Liver (tissue), 3 donors: ENCODE data around the gene NLK.

Source experiments
- EGR1 ChIP-seq, 2 donors: IDR thresholded peaks; 2 replicates each; pipeline ENCODE4 v1.6.1; 2016 to 2018; ENCODE audit warnings: antibody characterized with exemption in 2 of 2, low read depth in 2 of 2
- GABPA ChIP-seq, 2 donors: IDR thresholded peaks in 1 of 2; conservative IDR thresholded peaks in 1 of 2; 2 replicates each; pipeline ENCODE4 v1.6.1; 2016; ENCODE audit warnings: antibody characterized with exemption in 2 of 2, mild to moderate bottlenecking in 1 of 2, moderate library complexity in 1 of 2
- JUND ChIP-seq, 2 donors: IDR thresholded peaks; 2 replicates each; pipeline ENCODE4 v1.6.1; 2016; ENCODE audit warnings: antibody characterized with exemption in 2 of 2
- MAX ChIP-seq: IDR thresholded peaks from 2 replicates; pipeline ENCODE4 v1.6.1; 2016; ENCODE audit warnings: antibody characterized with exemption
- NR2F2 ChIP-seq: IDR thresholded peaks from 2 replicates; pipeline ENCODE4 v1.6.1; 2016; ENCODE audit warnings: antibody characterized with exemption
- RXRA ChIP-seq, 2 donors: IDR thresholded peaks; 2 replicates each; pipeline ENCODE4 v1.6.1; 2017 to 2018; ENCODE audit warnings: antibody characterized with exemption in 2 of 2, mild to moderate bottlenecking in 1 of 2
- TAF1 ChIP-seq: conservative IDR thresholded peaks from 2 replicates; pipeline ENCODE4 v1.6.1; 2016; ENCODE audit warnings: antibody characterized with exemption, mild to moderate bottlenecking
- YY1 ChIP-seq: IDR thresholded peaks from 2 replicates; pipeline ENCODE4 v1.6.1; 2016; ENCODE audit warnings: antibody characterized with exemption, mild to moderate bottlenecking
- TF ChIP-seq, protein P1 (sequence below): fragments of 150-350 bp; IDR thresholded peaks from 2 replicates; pipeline ENCODE4 v1.5.1; 2017; ENCODE audit warnings: improper control_type of control experiment, low read depth, low read length; ENCODE audit not compliant: missing input control
- TF ChIP-seq, protein P2 (sequence below): IDR thresholded peaks from 2 replicates; pipeline ENCODE4 v1.6.1; 2016; ENCODE audit warnings: antibody characterized with exemption
- donor health status: healthy.
- donor health status: healthy.

DNA sequence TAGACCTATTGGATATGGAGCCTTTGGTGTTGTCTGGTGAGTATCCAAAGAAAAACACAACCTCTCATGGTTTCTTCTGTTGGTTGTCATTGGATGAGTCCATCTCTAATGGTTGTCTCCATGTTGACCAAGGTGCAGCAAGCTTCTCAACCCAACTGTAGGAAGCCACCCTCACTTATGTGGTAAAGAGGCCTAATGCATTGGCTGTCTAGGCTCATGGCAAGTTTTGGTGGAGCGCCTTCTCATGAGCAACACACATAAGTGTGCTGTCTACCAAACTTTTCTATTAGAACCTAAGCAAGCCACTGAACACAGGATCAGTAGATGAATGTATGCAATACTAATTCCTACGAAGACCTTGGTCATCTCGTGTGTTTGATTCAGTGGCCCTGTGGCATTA lies 819 bp downstream of the NLK start:
- TF ChIP-seq, protein P1, sequence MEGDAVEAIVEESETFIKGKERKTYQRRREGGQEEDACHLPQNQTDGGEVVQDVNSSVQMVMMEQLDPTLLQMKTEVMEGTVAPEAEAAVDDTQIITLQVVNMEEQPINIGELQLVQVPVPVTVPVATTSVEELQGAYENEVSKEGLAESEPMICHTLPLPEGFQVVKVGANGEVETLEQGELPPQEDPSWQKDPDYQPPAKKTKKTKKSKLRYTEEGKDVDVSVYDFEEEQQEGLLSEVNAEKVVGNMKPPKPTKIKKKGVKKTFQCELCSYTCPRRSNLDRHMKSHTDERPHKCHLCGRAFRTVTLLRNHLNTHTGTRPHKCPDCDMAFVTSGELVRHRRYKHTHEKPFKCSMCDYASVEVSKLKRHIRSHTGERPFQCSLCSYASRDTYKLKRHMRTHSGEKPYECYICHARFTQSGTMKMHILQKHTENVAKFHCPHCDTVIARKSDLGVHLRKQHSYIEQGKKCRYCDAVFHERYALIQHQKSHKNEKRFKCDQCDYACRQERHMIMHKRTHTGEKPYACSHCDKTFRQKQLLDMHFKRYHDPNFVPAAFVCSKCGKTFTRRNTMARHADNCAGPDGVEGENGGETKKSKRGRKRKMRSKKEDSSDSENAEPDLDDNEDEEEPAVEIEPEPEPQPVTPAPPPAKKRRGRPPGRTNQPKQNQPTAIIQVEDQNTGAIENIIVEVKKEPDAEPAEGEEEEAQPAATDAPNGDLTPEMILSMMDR: no peak
- no peak for TF ChIP-seq YY1
- no peak for TF ChIP-seq MAX
- no peak for TF ChIP-seq NR2F2
- TF ChIP-seq JUND (IDR thresholded peaks at IDR 0.05): no peak
- no peak for TF ChIP-seq EGR1 (IDR thresholded peaks at IDR 0.05; ENCODE audit: low read depth in 2 of 2)
- TF ChIP-seq, protein P2, sequence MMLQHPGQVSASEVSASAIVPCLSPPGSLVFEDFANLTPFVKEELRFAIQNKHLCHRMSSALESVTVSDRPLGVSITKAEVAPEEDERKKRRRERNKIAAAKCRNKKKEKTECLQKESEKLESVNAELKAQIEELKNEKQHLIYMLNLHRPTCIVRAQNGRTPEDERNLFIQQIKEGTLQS: no peak
- TF ChIP-seq TAF1: no peak
- TF ChIP-seq GABPA (IDR thresholded peaks at IDR 0.05 in 1 of 2, conservative IDR thresholded peaks at IDR 0.05 in 1 of 2): no peak
- no peak for TF ChIP-seq RXRA (IDR thresholded peaks at IDR 0.05)
